ENCODE results near the gene ADGRG7.
A peak's percentile ranks its signal among the peaks of the same experiment; 100 is the strongest.

The ADGRG7 gene

DNA sequence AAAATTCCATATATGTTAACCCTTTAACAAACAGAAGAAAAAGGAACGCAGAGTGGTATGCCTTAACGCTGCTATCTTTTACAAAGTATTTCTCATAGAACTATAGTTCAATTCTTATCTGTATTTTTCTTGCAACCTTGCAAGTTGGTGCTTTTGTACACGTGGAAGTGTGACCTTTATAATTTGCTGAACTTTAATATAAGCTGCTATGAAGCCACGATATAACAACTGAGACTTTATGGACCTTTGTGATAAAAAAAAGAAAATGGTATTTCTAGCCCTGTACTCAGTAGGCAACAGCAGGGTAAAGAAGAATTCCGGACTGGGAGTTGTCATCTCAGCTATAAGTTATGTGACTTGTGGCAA is 93.6 kb downstream of the ADGRG7 start:
- no peak for DNase-seq

DNA sequence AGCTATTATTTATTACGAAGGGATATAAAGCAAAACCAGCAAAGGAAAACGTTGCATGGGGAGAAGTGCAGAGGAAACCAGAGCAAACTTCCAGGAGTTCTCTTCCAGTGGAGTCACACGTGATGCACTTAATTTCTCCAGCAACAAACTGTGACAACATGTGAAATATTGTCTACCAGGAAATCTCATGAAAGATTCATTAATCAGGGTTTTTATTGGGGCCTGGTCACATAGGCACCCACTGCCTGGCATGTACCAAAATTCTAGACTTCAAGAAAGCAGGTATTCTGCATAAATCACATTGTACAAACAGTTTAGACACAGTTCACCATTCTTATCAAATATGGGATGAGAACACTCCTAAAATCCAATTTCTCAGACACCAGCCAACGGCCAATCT is 94.5 kb downstream of the ADGRG7 start:
- DNase-seq = no peak

DNA sequence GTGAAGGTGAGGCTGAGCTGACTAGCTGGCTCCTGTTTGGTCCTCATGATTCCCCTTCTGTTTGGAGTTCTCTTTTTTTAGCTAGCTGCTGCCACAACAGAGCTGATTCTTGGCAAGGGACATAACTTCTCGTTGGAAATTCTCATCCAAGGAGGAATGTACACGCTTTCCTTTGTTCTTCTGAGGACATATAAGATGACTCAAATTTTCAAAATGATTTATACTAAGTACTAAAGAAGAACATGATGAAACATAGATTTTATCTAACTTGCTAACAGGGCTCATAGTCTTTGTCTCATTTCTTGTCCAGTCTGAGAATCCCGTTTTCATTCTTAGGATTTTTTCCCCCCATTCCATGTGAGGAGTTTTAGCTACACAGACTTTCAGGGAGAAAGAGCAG is 97.0 kb downstream of the ADGRG7 start:
- no peak for DNase-seq

DNA sequence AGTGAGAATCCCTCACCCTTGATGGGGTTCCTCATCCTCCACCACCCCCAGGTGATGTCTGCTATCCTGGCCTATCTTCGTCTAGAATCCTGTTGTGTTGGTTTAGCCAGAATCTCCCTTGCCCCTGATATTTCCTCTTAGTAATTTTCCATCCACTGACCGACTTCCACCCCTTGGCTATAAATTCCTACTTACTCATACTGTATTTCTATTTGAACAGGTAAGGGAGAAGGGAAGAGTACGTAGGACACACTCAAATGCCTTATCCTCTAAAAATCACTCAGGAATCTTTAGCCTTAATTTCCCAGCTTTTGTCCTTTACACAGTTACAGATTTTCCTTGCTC is 99.2 kb downstream of the ADGRG7 start:
- no peak for DNase-seq

DNA sequence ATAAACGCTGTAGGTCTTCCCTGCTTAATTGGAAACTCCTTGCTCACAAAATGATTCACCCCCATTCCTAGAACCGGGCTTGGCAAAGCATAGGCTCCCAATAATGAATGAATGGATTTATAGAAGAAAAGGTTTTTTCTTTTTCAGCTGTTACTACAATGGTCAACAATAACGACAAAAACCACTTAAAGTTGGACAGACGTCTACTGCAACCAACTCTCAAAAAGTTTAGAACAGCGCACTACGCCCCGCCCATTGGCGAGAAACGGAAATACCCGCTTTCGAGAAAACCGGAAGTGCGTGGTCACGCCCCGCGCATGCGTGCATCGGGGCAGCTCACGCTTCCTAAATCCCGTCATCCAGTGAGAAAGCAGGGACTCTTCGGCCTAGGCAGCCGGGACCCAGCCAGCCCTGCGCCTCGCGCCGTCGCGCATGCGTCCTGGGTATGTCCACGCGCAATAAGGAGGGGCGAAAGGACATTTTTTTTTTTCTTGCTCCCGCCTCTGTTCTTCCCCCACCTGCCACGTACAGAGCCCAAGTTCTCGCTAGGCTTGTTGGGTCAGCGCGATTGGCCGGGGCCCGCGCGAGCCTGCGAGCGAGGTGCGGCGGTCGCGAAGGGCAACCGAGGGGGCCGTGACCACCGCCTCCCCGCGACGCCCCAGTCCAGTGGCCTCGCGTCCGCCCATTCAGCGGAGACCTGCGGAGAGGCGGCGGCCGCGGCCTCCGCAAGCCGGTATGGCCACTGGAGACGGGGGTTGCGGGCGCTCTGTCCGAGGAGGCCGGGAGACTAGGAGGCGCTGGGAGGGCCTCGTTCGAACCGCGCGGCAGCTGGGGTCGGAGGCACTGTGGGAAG is 99.8 kb downstream of the ADGRG7 start, which contains the start of gene TFG:
TFG (plus strand) TSS at position 506 of the 853 bp plus-strand sequence. CDS start 4,192 bp downstream, outside the sequence.
- DNase-seq = peak; percentile 97

DNA sequence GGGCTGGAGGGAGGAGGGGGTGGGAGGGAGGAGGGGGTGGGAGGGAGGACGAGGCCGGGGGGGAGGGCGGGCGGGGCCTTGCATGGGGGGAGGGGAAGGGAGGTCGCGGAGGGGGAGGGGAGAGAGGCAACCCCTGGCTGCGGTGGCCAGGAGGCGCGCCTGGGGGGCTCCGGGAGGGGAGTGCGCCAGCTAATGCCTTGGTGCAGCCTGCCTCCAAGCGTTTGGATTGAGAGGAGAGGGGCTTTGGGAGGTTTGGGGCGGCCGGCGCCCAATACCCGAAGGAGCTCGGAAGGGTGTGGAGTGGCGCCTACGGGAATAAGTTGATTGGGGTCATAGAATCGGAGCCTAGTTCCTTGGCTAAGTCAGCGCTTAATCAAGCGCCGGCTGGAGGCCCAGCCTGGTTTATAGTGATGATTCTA is 100.5 kb downstream of the ADGRG7 start:
- DNase-seq = peak; percentile 36

DNA sequence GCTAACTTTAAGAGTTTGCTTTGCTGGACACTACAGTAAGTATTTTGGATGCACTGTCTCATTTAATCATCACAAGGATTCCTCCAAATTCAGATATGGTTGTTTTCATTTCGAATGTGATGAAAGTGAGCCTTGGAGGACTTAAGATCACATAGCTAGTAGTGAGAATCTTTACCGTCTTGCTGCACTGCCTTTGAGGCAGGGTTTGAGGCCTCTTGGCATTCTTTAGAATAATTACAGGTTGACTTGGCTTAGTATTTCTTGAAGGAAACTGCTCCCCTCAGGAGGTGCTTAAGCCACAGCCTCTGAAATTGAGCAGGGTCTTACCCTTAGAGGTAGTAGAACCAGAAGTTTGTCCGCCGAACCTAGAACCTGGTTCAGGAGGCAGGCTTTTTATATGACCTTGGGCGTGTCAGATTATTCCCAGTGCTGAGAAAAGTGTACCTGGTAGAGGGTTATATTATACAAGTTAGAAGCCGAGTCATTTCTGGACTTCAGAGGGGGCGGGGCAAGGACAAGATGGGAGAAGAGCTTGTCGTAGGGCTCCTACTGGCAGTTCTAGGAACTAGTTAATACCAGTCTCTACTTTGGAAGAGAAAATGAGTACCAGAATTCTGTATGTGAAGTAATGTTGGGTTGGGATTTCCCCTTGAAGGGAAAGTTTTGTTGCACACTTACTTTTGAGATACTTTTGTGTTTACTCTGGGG is 101.0 kb downstream of the ADGRG7 start:
- peak; percentile 89 for DNase-seq

DNA sequence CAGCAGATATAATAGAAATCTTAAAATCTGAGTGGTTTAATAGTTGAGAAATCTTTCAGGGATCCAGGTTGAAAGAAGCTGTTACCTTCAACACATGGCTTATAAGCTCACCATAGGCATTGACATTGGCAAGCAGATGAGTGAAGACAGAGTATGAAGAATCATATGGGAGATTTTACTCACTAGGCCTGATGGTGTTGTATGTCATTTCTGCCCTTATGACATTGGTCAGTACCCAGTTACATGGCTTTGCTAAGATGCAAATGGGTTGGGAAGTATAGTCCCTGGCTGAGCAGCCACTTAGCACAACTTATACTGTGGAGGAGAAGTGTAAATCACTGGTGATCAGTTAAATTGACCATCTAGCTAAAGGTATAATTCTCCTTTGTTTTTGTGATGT is 105.8 kb downstream of the ADGRG7 start:
- DNase-seq = no peak

DNA sequence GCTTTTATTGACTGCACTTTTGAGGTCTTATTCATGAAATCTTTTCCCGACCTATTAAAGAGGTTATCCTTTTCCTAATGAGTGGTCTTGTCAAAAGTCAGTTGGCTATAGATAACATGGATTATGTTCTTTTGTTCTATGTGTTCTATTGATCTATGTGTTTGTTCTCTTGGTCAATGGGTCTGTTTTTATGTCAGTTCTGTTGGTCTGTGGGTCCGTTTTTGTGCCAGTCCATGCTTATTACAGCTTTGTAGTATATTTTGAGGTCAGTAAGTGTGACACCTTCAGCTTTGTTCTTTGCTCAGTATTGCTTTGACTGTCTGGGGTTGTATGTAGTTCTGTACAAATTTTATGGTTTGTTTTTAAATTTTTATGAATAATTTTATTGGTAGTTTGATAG is 107.7 kb downstream of the ADGRG7 start:
- no peak for DNase-seq

DNA sequence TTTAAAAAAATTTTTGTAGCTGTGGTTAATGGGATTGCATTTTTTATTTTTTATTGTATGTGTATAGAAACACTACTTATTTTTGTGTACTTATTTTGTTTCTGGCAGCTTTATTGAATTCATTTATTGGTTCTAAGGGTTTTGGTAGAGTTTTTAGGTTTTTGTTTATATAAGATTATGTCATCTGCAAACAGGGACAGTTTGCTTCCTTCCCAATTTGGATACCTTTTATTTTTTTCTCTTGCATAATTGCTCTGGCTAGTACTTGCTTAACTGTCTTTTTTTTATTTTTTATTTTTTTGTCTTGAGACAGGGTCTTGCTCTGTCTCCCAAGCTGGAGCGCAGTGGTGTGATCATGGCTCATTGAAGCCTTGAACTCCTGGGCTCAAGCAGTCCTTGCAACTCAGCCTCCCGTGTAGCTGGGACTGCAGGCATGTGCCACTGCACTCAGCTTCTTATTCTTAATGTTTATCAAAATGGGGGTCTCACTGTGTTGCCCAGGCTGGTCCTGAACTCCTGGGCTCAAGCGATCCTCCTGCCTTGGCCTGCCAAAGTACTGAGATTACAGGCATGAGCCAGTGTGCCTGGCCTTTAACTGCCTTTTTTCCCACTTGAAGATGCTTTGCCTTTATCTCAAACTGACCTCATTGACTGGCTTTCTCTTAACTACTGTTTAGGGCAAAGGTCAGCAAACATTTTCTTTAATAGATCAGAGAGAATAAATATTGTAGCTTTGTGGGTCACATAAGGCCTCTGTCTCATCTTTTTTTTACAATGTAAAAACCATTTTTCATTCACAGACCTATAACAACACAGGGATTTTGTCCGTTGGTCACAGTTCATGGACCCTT is 108.5 kb downstream of the ADGRG7 start:
- no peak for DNase-seq

DNA sequence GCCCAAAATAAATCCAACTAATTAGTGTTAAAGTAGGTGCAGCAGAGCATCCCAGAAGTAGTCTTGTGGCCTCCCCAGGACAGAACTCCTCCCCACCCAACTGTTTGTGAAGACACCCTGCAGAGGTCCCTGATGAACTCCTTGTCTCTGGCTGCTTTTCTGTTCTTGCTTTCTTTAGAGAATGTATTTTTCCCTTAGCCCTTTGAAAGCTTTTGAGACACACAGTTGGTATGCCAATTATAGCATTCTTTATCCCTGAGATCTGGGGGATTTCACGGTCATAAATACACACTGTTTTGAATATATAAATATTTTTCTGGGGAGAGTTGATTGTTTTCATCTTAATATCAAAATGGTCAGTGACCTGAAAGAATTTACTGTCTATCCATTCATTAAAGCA is 109.7 kb downstream of the ADGRG7 start:
- no peak for DNase-seq

DNA sequence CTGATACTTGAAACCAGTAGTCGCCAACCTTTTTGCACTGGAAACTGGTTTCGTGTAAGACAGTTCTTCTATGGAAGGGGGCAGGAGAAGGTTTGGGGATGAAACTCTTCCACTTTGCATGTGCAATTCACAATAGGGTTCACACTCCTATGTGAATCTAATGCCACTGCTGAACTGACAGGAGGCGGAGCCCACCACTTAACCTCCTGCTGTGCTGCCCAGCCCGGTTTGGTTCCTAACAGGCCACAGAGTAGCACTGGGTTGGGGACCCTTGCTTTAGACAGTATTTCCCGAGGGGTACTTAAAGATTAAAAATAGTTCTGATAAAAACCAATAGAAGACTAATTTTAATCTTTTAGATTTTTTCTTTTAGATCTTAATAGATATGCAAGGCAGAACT is 111.0 kb downstream of the ADGRG7 start:
- DNase-seq = no peak

DNA sequence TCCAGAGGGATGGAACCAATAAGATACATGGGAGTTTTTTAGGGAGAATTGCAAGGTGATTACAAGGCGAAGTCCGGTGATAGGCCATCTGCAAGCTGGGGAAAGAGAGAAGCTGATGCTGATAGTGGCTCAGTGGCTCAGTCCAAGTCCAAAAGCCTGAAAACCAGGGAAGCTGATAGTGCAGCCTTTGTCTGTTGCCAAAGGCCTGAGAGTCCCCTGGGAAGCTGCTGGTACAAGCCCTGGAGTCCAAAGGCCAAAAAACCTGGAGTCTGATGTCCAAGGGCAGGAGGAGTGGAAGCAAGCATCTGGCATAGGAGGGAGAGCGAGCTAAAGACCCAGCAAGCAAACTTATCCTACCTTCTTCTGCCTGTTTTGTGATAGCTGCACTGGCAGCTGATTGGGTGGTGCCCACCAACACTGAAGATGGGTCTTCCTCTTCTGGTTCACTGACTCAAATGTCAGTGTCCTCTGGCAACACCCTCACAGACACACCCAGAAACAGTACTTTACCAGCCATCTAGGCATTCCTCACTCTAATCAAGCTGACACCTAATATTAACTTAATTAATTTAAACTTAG is 116.6 kb downstream of the ADGRG7 start:
- no peak for DNase-seq

DNA sequence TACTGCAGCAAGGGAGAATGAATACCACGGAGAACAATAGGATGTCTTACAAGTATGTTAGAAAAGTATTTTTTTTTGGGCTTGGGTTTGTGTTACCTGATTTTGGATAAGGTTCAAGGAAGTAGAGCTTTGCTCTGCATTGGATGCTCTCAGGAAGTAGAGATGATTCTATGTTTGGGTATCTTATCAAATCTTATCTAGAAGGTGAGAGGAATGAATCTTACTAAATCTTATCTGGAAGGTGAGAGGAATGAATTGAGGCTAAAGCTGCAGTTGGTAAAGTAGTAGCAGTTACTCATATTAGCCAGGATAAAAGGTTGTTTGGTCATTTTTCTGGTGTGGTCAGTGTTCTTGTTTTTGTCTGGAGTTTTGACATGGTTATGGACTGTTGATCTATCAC is 117.3 kb downstream of the ADGRG7 start:
- no peak for DNase-seq

DNA sequence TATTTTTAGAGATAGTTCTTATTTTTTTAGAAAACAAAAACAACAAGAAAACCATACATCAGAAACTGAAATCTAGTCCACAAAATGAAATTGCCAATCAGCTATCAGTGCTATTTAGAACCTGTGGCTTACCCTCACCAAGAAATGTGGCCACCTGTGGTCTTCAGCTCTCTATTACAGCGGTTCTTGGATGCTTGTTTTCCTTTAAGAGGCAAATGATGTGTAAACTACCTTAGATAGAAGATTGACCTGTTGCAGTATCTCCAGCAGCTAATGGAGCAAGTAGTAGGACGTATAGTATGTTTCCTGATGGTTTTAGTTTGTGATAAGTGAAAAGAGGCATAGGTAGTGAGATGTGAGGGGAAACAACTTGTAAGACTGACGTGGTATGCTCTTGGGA is 121.1 kb downstream of the ADGRG7 start:
- no peak for DNase-seq

DNA sequence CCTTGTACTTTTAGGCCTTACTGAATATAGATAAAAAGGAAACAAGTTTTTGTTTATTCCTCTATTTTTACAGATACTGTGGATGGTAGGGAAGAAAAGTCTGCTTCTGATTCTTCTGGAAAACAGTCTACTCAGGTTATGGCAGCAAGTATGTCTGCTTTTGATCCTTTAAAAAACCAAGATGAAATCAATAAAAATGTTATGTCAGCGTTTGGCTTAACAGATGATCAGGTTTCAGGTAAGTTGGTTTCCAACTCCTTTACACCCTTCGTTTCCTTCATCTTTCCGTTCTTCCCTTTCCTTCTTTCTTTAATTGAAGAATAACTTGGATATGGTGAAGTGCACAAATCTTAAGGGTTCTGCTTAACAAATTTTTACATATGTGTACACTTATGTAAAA is 123.0 kb downstream of the ADGRG7 start:
- DNase-seq = no peak

DNA sequence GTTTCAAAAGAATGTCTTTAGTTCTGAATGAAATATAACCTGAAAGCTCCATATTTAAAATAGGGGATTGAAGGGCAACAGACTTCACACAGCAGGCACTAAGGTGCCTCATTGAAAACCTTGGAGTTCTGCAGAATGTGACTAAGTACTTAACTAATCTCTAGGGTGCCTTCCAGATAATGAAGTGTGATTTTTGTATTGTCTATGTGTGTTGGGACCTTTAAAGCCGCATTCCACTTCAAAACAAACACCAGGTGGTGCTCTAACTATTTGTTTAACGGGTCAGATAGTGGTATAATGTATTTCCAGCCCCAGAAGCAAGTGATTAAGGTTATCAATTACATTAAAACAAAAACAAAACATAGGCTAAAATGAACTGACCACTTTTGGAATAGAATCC is 127.9 kb downstream of the ADGRG7 start:
- no peak for DNase-seq

DNA sequence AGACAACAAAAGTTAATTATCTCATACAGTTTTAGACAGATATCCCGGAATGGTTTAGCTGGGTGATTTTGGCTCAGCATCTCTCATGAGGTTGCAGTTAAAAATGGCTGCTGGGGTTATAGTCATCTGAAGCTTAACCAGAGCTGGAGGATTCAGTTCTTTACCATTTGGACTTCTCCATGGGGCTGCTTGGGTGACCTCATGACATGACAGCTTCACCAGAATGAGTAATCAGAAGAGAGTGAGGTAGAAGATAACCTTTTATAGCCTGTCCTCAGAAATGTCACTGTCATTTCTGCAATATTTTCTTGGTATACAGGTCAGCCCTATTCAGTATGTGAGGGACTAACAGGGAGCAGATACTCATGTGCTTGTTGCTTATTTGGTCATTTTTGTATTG is 130.8 kb downstream of the ADGRG7 start:
- DNase-seq = no peak

DNA sequence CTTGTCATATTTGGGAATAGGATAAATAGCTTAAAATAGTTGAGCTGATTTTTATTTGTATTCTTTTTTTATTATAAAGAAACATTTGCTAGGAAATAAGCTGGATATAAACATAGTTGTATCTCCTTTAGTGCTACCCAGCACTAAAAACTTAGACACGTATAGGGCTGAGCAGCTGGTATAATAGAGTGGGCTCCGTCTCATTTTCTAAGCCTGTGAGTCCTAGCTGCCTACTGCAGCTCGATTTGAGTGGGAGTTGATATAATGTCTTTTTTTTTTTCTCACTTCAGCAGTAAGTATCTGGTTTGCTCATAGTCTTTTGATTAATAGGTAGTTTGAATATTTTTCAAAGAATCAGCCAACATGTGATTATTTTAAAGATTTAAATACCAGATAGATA is 134.1 kb downstream of the ADGRG7 start:
- no peak for DNase-seq

DNA sequence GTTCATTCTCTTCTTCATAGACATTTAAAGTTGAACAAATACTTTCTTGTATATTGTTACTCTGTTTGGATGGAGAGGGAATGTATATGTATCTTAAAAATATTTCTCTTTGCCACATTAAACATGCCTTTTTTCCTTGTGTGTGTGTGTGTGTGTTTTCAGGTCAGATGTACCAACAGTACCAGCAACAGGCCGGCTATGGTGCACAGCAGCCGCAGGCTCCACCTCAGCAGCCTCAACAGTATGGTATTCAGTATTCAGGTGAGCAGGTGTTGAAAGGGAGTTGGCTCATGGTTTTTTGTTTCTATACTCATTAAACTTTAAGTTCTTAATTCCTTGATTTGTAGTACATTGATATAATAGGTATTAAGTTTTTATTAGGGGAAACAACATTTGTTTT is 135.3 kb downstream of the ADGRG7 start:
- no peak for DNase-seq
